Omental fat pad (tissue), 4 donors: Measurements from ENCODE around the gene RPS27L. TPM values are rescaled to one million over a fixed set of nuclear protein-coding genes. Genes with fewer than 3 reads are reported as not detected.

ENCODE experiments used
- ATAC-seq: fragments of 150-250 bp; one replicate; pipeline ENCODE4 v1.9.1; 2016; ENCODE audit warnings: mild to moderate bottlenecking, moderate library complexity; ENCODE audit not compliant: low FRiP score
- DNase-seq: peaks from one replicate; pipeline ENCODE4 v3.0.0-alpha.2; 2019; ENCODE audit warnings: low spot score
- total RNA-seq, 4 donors: library from RNA; depleted of rRNA; stranded (reverse); fragments of >200 nt; gene quantifications; one replicate each; pipeline ENCODE4 v1.1.0, GENCODE V29; 2016
- TF ChIP-seq, protein P1 (sequence below), 3 donors: fragments of 450-650 bp; IDR thresholded peaks; one replicate each; pipeline ENCODE4 v1.5.1; 2016 to 2017; ENCODE audit warnings: antibody characterized with exemption in 3 of 3, mild to moderate bottlenecking in 3 of 3, moderate library complexity in 2 of 3

The RPS27L gene
- total RNA-seq, 4 donors from 2014 or later = 71.3 to 107 (median 83.2) TPM

GRCh38 chr15:63140936-63141335 is 16.3 kb downstream of the RPS27L start:
- no peak for DNase-seq
- TF ChIP-seq, protein P1, sequence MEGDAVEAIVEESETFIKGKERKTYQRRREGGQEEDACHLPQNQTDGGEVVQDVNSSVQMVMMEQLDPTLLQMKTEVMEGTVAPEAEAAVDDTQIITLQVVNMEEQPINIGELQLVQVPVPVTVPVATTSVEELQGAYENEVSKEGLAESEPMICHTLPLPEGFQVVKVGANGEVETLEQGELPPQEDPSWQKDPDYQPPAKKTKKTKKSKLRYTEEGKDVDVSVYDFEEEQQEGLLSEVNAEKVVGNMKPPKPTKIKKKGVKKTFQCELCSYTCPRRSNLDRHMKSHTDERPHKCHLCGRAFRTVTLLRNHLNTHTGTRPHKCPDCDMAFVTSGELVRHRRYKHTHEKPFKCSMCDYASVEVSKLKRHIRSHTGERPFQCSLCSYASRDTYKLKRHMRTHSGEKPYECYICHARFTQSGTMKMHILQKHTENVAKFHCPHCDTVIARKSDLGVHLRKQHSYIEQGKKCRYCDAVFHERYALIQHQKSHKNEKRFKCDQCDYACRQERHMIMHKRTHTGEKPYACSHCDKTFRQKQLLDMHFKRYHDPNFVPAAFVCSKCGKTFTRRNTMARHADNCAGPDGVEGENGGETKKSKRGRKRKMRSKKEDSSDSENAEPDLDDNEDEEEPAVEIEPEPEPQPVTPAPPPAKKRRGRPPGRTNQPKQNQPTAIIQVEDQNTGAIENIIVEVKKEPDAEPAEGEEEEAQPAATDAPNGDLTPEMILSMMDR (IDR thresholded peaks at IDR 0.05) = no peak
- no peak for ATAC-seq

DNA sequence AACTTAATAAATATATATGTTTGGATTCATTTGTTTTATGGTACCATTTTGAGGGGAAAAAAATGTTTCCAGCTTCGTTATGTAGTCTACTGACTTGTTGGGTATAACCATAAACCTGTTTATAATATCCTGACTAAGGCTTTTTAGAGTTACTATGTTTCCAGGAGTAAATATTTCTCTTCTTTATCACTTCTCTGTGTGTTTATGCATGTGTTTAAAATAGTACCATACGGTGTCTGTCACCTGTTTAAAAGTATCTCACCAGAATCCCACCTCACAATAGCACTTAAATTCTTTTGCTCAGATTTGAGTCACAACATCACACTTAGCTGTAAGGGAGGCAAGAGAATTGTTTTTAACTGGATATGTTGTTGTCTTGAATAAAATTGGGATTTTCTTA is 20.5 kb downstream of the RPS27L start:
- DNase-seq (no peak), ATAC-seq (no peak)
- TF ChIP-seq, protein P1 (IDR thresholded peaks at IDR 0.05) = no peak

GRCh38 chr15:63135804-63136203 is 21.5 kb downstream of the RPS27L start:
- no peak for DNase-seq
- TF ChIP-seq, protein P1 (IDR thresholded peaks at IDR 0.05) = no peak
- ATAC-seq = peak; percentile 59

GRCh38 chr15:63135281-63135680 is 22.0 kb downstream of the RPS27L start:
- TF ChIP-seq, protein P1 (IDR thresholded peaks at IDR 0.05) = no peak
- ATAC-seq (no peak), DNase-seq (no peak)

GRCh38 chr15:63134245-63134985 is 22.9 kb downstream of the RPS27L start:
- no peak for ATAC-seq
- DNase-seq = no peak
- TF ChIP-seq, protein P1 (IDR thresholded peaks at IDR 0.05) = no peak

DNA sequence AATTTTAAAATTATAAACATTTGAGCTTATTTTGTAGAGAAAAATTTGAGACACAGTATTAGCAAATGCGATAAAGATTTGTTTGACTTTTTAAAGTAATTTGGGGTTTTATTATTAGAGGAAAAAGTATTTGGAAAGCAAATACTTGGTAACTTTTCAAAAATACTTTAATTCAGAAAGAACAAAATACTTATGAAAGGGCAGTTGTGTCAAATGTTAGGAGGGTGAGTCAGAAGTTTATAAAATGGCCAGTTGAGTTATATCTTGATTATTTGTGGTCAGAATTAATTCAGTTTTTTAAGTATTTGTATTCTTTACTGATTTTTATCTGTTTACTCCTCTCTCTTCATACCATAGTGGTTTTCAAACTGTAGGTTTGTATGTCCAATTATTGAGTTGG is 23.5 kb downstream of the RPS27L start:
- DNase-seq (no peak), ATAC-seq (no peak)
- TF ChIP-seq, protein P1 (IDR thresholded peaks at IDR 0.05) = no peak

- ATAC-seq (no peak), DNase-seq (no peak)
- TF ChIP-seq, protein P1 (IDR thresholded peaks at IDR 0.05) = no peak
Observed at GRCh38 chr15:63126726-63127125, 30.6 kb downstream of the RPS27L start.
